OCI-LY1 (cell line): ENCODE measurements around the gene NFKBIZ.

Experiments
- CTCF ChIP-seq: fragments of 200-600 bp; sonication (generic), shearing (Covaris generic); IDR thresholded peaks from 2 replicates; pipeline ENCODE4 v1.5.1; 2017; ENCODE audit warnings: mild to moderate bottlenecking, antibody characterized with exemption, low read length, moderate library complexity, mixed read lengths
- EZH2 ChIP-seq: fragments of 200-600 bp; sonication (generic), shearing (Covaris generic); IDR thresholded peaks from 2 replicates; pipeline ENCODE4 v1.8.0; 2017; ENCODE audit warnings: borderline replicate concordance, mixed run types, mild to moderate bottlenecking, antibody characterized with exemption, low read length, moderate library complexity, mixed read lengths

DNA sequence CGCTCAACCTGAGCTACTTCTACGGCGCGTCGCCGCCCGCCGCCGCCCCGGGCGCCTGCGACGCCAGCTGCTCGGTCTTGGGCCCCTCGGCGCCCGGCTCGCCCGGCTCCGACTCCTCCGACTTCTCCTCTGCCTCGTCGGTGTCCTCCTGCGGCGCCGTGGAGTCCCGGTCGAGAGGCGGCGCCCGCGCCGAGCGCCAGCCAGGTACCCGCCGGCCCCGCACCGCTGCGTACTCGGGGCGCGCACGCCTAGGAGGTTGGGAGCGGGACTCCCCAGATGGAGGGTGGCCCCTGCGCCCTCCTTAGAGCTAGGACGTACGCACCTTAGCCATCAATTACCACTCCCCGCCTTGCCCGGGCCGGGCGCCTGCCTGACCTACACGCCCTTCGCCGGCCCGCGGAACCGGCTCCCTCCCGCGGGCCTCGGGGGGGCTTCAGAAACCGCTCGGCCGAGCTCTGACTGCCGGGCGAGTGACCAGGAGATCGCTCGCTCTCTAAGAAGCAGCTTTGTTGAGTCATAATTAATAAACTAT is 466 bp downstream of the NFKBIZ start:
- peak; percentile 37 for TF ChIP-seq CTCF
- TF ChIP-seq EZH2: no peak
